ENCODE measurements around the gene LRRTM1.

LRRTM1 gene

DNA sequence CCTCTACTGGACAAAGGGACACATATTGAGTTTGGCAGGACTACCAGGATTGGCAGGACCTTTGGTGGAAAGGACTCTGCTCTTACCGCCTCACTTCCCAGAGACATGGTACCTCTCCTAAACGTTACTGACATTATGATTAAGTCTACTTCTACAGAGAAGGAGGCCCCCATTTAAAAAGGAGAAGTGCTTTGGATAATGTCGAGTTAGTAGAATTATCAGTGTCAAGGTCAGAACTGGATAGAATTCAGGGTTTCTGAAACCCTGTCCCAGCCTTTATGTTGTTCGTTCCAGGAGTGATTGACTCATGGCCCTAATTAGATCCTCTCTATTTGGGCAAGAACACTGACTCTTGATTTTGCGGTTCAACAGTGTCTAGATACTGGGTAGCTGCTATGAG lies 45.8 kb downstream of the LRRTM1 start:
- Histone ChIP-seq H3K9ac (ENCODE audit: low read depth, low read length) (no peak overlapping the region), H3K4me1 (ENCODE audit: insufficient read depth, low read length) (no peaks in the 10 kb centered on the region), H4K20me1 (ENCODE audit: insufficient read depth, low read length) (no peaks in the 10 kb centered on the region), H3K36me3 (ENCODE audit: insufficient read depth, low read length) (no peaks in the 10 kb centered on the region), H3K4me3 (ENCODE audit: low read depth in 1 of 2, low read length in 2 of 2) (no peak overlapping the region), H3K27ac (ENCODE audit: low read length) (no peak overlapping the region), H3K27me3 (ENCODE audit: insufficient read depth, low read length, poor library complexity) (no peaks in the 10 kb centered on the region), H3K9me3 (ENCODE audit: insufficient read depth, low read length, severe bottlenecking) (no peaks in the 10 kb centered on the region), H3K4me2 (ENCODE audit: insufficient read depth, low read length) (no peak overlapping the region), H2AFZ (ENCODE audit: low read depth, low read length) (no peak overlapping the region), H3K79me2 (ENCODE audit: insufficient read depth, low read length) (no peaks in the 10 kb centered on the region)
- TF ChIP-seq EZH2 (IDR thresholded peaks at IDR 0.05; ENCODE audit: borderline replicate concordance, low read depth, low read length, severe bottlenecking) = no peak
- TF ChIP-seq, protein P1, sequence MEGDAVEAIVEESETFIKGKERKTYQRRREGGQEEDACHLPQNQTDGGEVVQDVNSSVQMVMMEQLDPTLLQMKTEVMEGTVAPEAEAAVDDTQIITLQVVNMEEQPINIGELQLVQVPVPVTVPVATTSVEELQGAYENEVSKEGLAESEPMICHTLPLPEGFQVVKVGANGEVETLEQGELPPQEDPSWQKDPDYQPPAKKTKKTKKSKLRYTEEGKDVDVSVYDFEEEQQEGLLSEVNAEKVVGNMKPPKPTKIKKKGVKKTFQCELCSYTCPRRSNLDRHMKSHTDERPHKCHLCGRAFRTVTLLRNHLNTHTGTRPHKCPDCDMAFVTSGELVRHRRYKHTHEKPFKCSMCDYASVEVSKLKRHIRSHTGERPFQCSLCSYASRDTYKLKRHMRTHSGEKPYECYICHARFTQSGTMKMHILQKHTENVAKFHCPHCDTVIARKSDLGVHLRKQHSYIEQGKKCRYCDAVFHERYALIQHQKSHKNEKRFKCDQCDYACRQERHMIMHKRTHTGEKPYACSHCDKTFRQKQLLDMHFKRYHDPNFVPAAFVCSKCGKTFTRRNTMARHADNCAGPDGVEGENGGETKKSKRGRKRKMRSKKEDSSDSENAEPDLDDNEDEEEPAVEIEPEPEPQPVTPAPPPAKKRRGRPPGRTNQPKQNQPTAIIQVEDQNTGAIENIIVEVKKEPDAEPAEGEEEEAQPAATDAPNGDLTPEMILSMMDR (IDR thresholded peaks at IDR 0.05; ENCODE audit: borderline replicate concordance, extremely low read depth, low read length, poor library complexity, severe bottlenecking) = no peak
- ATAC-seq (ENCODE audit: insufficient read depth, low read depth) (no peak), DNase-seq (no peak)

DNA sequence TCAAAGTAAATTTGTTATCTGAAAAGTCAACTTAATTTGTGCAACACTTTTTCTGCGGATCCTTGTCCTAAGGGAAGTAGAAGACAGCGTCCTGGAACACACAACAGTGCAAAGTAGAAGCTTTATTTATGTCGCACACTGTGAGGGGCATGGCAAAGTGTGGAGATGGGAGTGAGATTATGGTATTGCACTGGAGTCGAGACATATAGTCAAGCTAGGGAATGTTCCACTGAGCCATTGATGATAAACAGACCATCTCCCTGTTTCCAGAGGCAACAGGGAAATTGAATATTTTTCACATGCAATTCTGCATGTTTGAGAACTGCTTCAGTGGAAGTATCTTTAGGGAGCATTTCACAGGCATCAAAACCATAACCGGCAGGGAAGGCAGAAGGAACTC lies 46.2 kb downstream of the LRRTM1 start:
- H4K20me1 ChIP-seq (ENCODE audit: insufficient read depth, low read length) = no peaks in the 10 kb centered on the region
- no peak for DNase-seq
- H3K4me3 ChIP-seq (ENCODE audit: low read depth in 1 of 2, low read length in 2 of 2) = no peak overlapping the region
- H2AFZ ChIP-seq (ENCODE audit: low read depth, low read length) = no peak overlapping the region
- TF ChIP-seq, protein P1 (IDR thresholded peaks at IDR 0.05; ENCODE audit: borderline replicate concordance, extremely low read depth, low read length, poor library complexity, severe bottlenecking) = no peak
- no peak for TF ChIP-seq EZH2 (IDR thresholded peaks at IDR 0.05; ENCODE audit: borderline replicate concordance, low read depth, low read length, severe bottlenecking)
- no peaks in the 10 kb centered on the region for H3K79me2 ChIP-seq (ENCODE audit: insufficient read depth, low read length)
- no peak overlapping the region for H3K4me2 ChIP-seq (ENCODE audit: insufficient read depth, low read length)
- H3K4me1 ChIP-seq (ENCODE audit: insufficient read depth, low read length) = no peaks in the 10 kb centered on the region
- H3K27me3 ChIP-seq (ENCODE audit: insufficient read depth, low read length, poor library complexity) = no peaks in the 10 kb centered on the region
- no peak for ATAC-seq (ENCODE audit: insufficient read depth, low read depth)
- no peak overlapping the region for H3K27ac ChIP-seq (ENCODE audit: low read length)
- H3K36me3 ChIP-seq (ENCODE audit: insufficient read depth, low read length) = no peaks in the 10 kb centered on the region
- H3K9me3 ChIP-seq (ENCODE audit: insufficient read depth, low read length, severe bottlenecking) = no peaks in the 10 kb centered on the region
- H3K9ac ChIP-seq (ENCODE audit: low read depth, low read length) = no peak overlapping the region

DNA sequence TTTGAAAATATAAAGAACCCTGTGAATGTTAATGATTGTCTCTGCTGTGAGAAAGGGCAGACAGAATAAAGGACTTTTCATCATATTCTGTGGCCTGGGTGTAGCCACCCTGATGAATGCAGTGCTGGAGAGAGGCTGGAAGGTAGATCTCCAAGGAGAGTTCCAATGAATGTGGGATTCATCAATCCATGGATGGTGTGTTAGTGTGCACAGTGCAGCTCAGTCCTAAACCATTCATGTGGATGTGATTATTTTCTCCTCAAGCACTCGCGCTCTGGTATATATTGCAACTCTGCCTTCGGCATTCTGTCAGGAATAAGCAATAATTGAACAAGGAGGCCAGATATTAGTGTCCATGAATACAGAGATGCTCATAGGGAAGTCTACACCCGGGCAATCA lies 47.1 kb downstream of the LRRTM1 start:
- Histone ChIP-seq H3K9ac (ENCODE audit: low read depth, low read length) (no peak overlapping the region), H2AFZ (ENCODE audit: low read depth, low read length) (no peak overlapping the region), H3K4me2 (ENCODE audit: insufficient read depth, low read length) (no peak overlapping the region), H3K27me3 (ENCODE audit: insufficient read depth, low read length, poor library complexity) (no peaks in the 10 kb centered on the region), H3K4me1 (ENCODE audit: insufficient read depth, low read length) (no peaks in the 10 kb centered on the region), H4K20me1 (ENCODE audit: insufficient read depth, low read length) (no peaks in the 10 kb centered on the region), H3K4me3 (ENCODE audit: low read depth in 1 of 2, low read length in 2 of 2) (no peak overlapping the region), H3K79me2 (ENCODE audit: insufficient read depth, low read length) (no peaks in the 10 kb centered on the region), H3K27ac (ENCODE audit: low read length) (no peak overlapping the region), H3K36me3 (ENCODE audit: insufficient read depth, low read length) (no peaks in the 10 kb centered on the region), H3K9me3 (ENCODE audit: insufficient read depth, low read length, severe bottlenecking) (no peaks in the 10 kb centered on the region)
- no peak for DNase-seq
- ATAC-seq (ENCODE audit: insufficient read depth, low read depth) = no peak
- TF ChIP-seq, protein P1 (IDR thresholded peaks at IDR 0.05; ENCODE audit: borderline replicate concordance, extremely low read depth, low read length, poor library complexity, severe bottlenecking) = no peak
- no peak for TF ChIP-seq EZH2 (IDR thresholded peaks at IDR 0.05; ENCODE audit: borderline replicate concordance, low read depth, low read length, severe bottlenecking)

DNA sequence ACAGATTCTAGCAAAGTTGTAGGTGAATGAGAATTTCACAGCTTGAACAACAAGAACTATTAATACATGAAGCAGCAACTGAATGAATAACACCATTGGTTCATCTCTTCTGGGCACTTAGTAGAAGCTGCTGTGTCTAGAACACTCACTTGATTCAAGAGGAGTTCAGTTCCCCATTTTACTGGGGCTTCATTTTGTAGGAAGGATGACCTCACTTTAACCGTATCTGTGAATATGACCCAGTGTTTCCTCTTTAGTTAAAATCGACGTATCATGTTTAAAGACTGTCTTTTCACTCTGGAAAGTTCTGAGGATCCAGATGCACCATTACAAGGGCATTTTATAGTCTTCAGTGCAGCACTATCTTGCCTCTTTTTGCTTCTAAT lies 47.8 kb downstream of the LRRTM1 start:
- ATAC-seq (ENCODE audit: insufficient read depth, low read depth) (no peak), DNase-seq (no peak)
- TF ChIP-seq, protein P1 (IDR thresholded peaks at IDR 0.05; ENCODE audit: borderline replicate concordance, extremely low read depth, low read length, poor library complexity, severe bottlenecking) = no peak
- no peak for TF ChIP-seq EZH2 (IDR thresholded peaks at IDR 0.05; ENCODE audit: borderline replicate concordance, low read depth, low read length, severe bottlenecking)
- H2AFZ ChIP-seq (ENCODE audit: low read depth, low read length) = no peak overlapping the region
- no peaks in the 10 kb centered on the region for H4K20me1 ChIP-seq (ENCODE audit: insufficient read depth, low read length)
- H3K4me1 ChIP-seq (ENCODE audit: insufficient read depth, low read length) = no peaks in the 10 kb centered on the region
- H3K79me2 ChIP-seq (ENCODE audit: insufficient read depth, low read length) = no peaks in the 10 kb centered on the region
- H3K36me3 ChIP-seq (ENCODE audit: insufficient read depth, low read length) = no peaks in the 10 kb centered on the region
- no peak overlapping the region for H3K27ac ChIP-seq (ENCODE audit: low read length)
- H3K4me2 ChIP-seq (ENCODE audit: insufficient read depth, low read length) = no peak overlapping the region
- H3K4me3 ChIP-seq (ENCODE audit: low read depth in 1 of 2, low read length in 2 of 2) = no peak overlapping the region
- H3K27me3 ChIP-seq (ENCODE audit: insufficient read depth, low read length, poor library complexity) = no peaks in the 10 kb centered on the region
- no peak overlapping the region for H3K9ac ChIP-seq (ENCODE audit: low read depth, low read length)
- no peaks in the 10 kb centered on the region for H3K9me3 ChIP-seq (ENCODE audit: insufficient read depth, low read length, severe bottlenecking)

Data from DND-41 (cell line).